ENCODE measurements around the gene ACSS1.

The ACSS1 gene

GRCh38 chr20:25047766-25048165 is 10.2 kb downstream of the ACSS1 start:
- H3K79me2 ChIP-seq (ENCODE audit: control insufficient read depth, insufficient read depth, low read length) = no peaks in the 10 kb centered on the region

GRCh38 chr20:25046736-25047666 is 10.9 kb downstream of the ACSS1 start:
- H4K5ac ChIP-seq (ENCODE audit: low read length) = no peak overlapping the region
- no peak overlapping the region for H3K9ac ChIP-seq (ENCODE audit: low read length)
- H3K36me3 ChIP-seq (ENCODE audit: control insufficient read depth, insufficient read depth, low read length) = no peaks in the 10 kb centered on the region
- no peak overlapping the region for H3K56ac ChIP-seq (ENCODE audit: low read length)
- H3K79me2 ChIP-seq (ENCODE audit: control insufficient read depth, insufficient read depth, low read length) = no peaks in the 10 kb centered on the region
- no peak overlapping the region for H3K4me2 ChIP-seq (ENCODE audit: low read length)
- H3K4me1 ChIP-seq (ENCODE audit: control insufficient read depth, low read depth, low read length) = no peaks in the 10 kb centered on the region
- H3K27me3 ChIP-seq (ENCODE audit: insufficient read depth, low read length, poor library complexity) = no peaks in the 10 kb centered on the region
- DNase-seq = no peak
- WGBS (ENCODE audit: extremely low coverage, insufficient coverage, low lambda C conversion rate) = no CpG with 5 or more reads among the region's 21 CpGs
- H4K8ac ChIP-seq (ENCODE audit: low read depth, low read length) = no peak overlapping the region
- no peak overlapping the region for H3K18ac ChIP-seq (ENCODE audit: low read length)
- H3K27ac ChIP-seq (ENCODE audit: low read depth, low read length) = no peak overlapping the region
- H3K23ac ChIP-seq (ENCODE audit: low read length) = no peak overlapping the region
- no peak overlapping the region for H2BK15ac ChIP-seq (replicated peaks; ENCODE audit: low read depth)
- no peaks in the 10 kb centered on the region for H3K79me1 ChIP-seq (ENCODE audit: low read length)
- no peak overlapping the region for H3K4me3 ChIP-seq (ENCODE audit: low read length)
- H2AK5ac ChIP-seq (ENCODE audit: low read length) = no peak overlapping the region
- H2BK5ac ChIP-seq (ENCODE audit: low read length) = no peak overlapping the region
- H3K4ac ChIP-seq (ENCODE audit: low read depth, low read length) = no peak overlapping the region
- no peak overlapping the region for H2BK120ac ChIP-seq (ENCODE audit: low read depth, low read length)

More at GRCh38 chr20:25047766-25048165, 10.2 kb downstream of the ACSS1 start:
- no peak overlapping the region for H3K18ac ChIP-seq (ENCODE audit: low read length)
- no peak overlapping the region for H3K23ac ChIP-seq (ENCODE audit: low read length)
- no peak overlapping the region for H3K4ac ChIP-seq (ENCODE audit: low read depth, low read length)
- WGBS (ENCODE audit: extremely low coverage, insufficient coverage, low lambda C conversion rate) = no CpG with 5 or more reads among the region's 13 CpGs
- no peak overlapping the region for H3K27ac ChIP-seq (ENCODE audit: low read depth, low read length)
- H3K4me1 ChIP-seq (ENCODE audit: control insufficient read depth, low read depth, low read length) = no peaks in the 10 kb centered on the region
- H2BK15ac ChIP-seq (replicated peaks; ENCODE audit: low read depth) = no peak overlapping the region
- no peak overlapping the region for H2BK5ac ChIP-seq (ENCODE audit: low read length)
- no peak for DNase-seq
- no peaks in the 10 kb centered on the region for H3K27me3 ChIP-seq (ENCODE audit: insufficient read depth, low read length, poor library complexity)
- H2AK5ac ChIP-seq (ENCODE audit: low read length) = no peak overlapping the region
- H3K4me3 ChIP-seq (ENCODE audit: low read length) = no peak overlapping the region
- no peaks in the 10 kb centered on the region for H3K36me3 ChIP-seq (ENCODE audit: control insufficient read depth, insufficient read depth, low read length)
- H3K4me2 ChIP-seq (ENCODE audit: low read length) = no peak overlapping the region
- no peaks in the 10 kb centered on the region for H3K79me1 ChIP-seq (ENCODE audit: low read length)
- H4K5ac ChIP-seq (ENCODE audit: low read length) = no peak overlapping the region
- H2BK120ac ChIP-seq (ENCODE audit: low read depth, low read length) = no peak overlapping the region
- H3K56ac ChIP-seq (ENCODE audit: low read length) = no peak overlapping the region
- H3K9ac ChIP-seq (ENCODE audit: low read length) = no peak overlapping the region
- H4K8ac ChIP-seq (ENCODE audit: low read depth, low read length) = no peak overlapping the region

GRCh38 chr20:25046181-25046641 is 11.7 kb downstream of the ACSS1 start:
- H3K79me1 ChIP-seq (ENCODE audit: low read length) = no peaks in the 10 kb centered on the region
- no peak overlapping the region for H2BK15ac ChIP-seq (replicated peaks; ENCODE audit: low read depth)
- no peak overlapping the region for H3K18ac ChIP-seq (ENCODE audit: low read length)

GRCh38 chr20:25045343-25045712 is 12.6 kb downstream of the ACSS1 start:
- Histone ChIP-seq H3K4me2 (ENCODE audit: low read length) (no peak overlapping the region), H2AK5ac (ENCODE audit: low read length) (no peak overlapping the region), H3K27me3 (ENCODE audit: insufficient read depth, low read length, poor library complexity) (no peaks in the 10 kb centered on the region), H3K18ac (ENCODE audit: low read length) (no peak overlapping the region), H3K27ac (ENCODE audit: low read depth, low read length) (no peak overlapping the region), H3K36me3 (ENCODE audit: control insufficient read depth, insufficient read depth, low read length) (no peaks in the 10 kb centered on the region), H3K4ac (ENCODE audit: low read depth, low read length) (no peak overlapping the region), H4K5ac (ENCODE audit: low read length) (no peak overlapping the region), H3K79me2 (ENCODE audit: control insufficient read depth, insufficient read depth, low read length) (no peaks in the 10 kb centered on the region), H3K79me1 (ENCODE audit: low read length) (no peaks in the 10 kb centered on the region), H4K8ac (ENCODE audit: low read depth, low read length) (no peak overlapping the region), H3K9ac (ENCODE audit: low read length) (no peak overlapping the region), H2BK5ac (ENCODE audit: low read length) (no peak overlapping the region), H3K56ac (ENCODE audit: low read length) (no peak overlapping the region), H3K23ac (ENCODE audit: low read length) (no peak overlapping the region), H3K4me3 (ENCODE audit: low read length) (no peak overlapping the region), H2BK15ac (replicated peaks; ENCODE audit: low read depth) (no peak overlapping the region), H2BK120ac (ENCODE audit: low read depth, low read length) (no peak overlapping the region), H3K4me1 (ENCODE audit: control insufficient read depth, low read depth, low read length) (no peaks in the 10 kb centered on the region)
- DNase-seq = no peak
- WGBS (ENCODE audit: extremely low coverage, insufficient coverage, low lambda C conversion rate) = no CpG with 5 or more reads among the region's 9 CpGs

More at GRCh38 chr20:25046181-25046641, 11.7 kb downstream of the ACSS1 start:
- Histone ChIP-seq H3K27ac (ENCODE audit: low read depth, low read length) (no peak overlapping the region), H3K56ac (ENCODE audit: low read length) (no peak overlapping the region), H4K5ac (ENCODE audit: low read length) (no peak overlapping the region), H2BK120ac (ENCODE audit: low read depth, low read length) (no peak overlapping the region), H3K27me3 (ENCODE audit: insufficient read depth, low read length, poor library complexity) (no peaks in the 10 kb centered on the region), H3K4me2 (ENCODE audit: low read length) (no peak overlapping the region), H3K4ac (ENCODE audit: low read depth, low read length) (no peak overlapping the region), H3K23ac (ENCODE audit: low read length) (no peak overlapping the region), H3K4me1 (ENCODE audit: control insufficient read depth, low read depth, low read length) (no peaks in the 10 kb centered on the region), H4K8ac (ENCODE audit: low read depth, low read length) (no peak overlapping the region), H2AK5ac (ENCODE audit: low read length) (no peak overlapping the region), H3K9ac (ENCODE audit: low read length) (no peak overlapping the region), H3K4me3 (ENCODE audit: low read length) (no peak overlapping the region), H3K36me3 (ENCODE audit: control insufficient read depth, insufficient read depth, low read length) (no peaks in the 10 kb centered on the region), H2BK5ac (ENCODE audit: low read length) (no peak overlapping the region), H3K79me2 (ENCODE audit: control insufficient read depth, insufficient read depth, low read length) (no peaks in the 10 kb centered on the region)
- WGBS (ENCODE audit: extremely low coverage, insufficient coverage, low lambda C conversion rate) = no CpG with 5 or more reads among the region's 14 CpGs
- DNase-seq = no peak

GRCh38 chr20:25044660-25045342 is 13.1 kb downstream of the ACSS1 start:
- DNase-seq = no peak
- Histone ChIP-seq H3K79me2 (ENCODE audit: control insufficient read depth, insufficient read depth, low read length) (no peaks in the 10 kb centered on the region), H3K23ac (ENCODE audit: low read length) (no peak overlapping the region), H2BK15ac (replicated peaks; ENCODE audit: low read depth) (no peak overlapping the region), H3K56ac (ENCODE audit: low read length) (no peak overlapping the region), H3K79me1 (ENCODE audit: low read length) (no peaks in the 10 kb centered on the region), H3K4me1 (ENCODE audit: control insufficient read depth, low read depth, low read length) (no peaks in the 10 kb centered on the region), H2BK5ac (ENCODE audit: low read length) (no peak overlapping the region), H4K5ac (ENCODE audit: low read length) (no peak overlapping the region), H3K27ac (ENCODE audit: low read depth, low read length) (no peak overlapping the region), H4K8ac (ENCODE audit: low read depth, low read length) (no peak overlapping the region), H3K36me3 (ENCODE audit: control insufficient read depth, insufficient read depth, low read length) (no peaks in the 10 kb centered on the region), H3K4ac (ENCODE audit: low read depth, low read length) (no peak overlapping the region), H3K4me3 (ENCODE audit: low read length) (no peak overlapping the region), H3K27me3 (ENCODE audit: insufficient read depth, low read length, poor library complexity) (no peaks in the 10 kb centered on the region), H2BK120ac (ENCODE audit: low read depth, low read length) (no peak overlapping the region), H3K18ac (ENCODE audit: low read length) (no peak overlapping the region), H2AK5ac (ENCODE audit: low read length) (no peak overlapping the region), H3K4me2 (ENCODE audit: low read length) (no peak overlapping the region), H3K9ac (ENCODE audit: low read length) (no peak overlapping the region)
- no CpG with 5 or more reads among the region's 14 CpGs for WGBS (ENCODE audit: extremely low coverage, insufficient coverage, low lambda C conversion rate)

Measured in mesendoderm (in vitro differentiated cells).